ENCODE results near the gene RPH3AL.

The RPH3AL gene

GRCh38 chr17:253091-253846 is 99.3 kb downstream of the RPH3AL start:
- Histone ChIP-seq H2AFZ (ENCODE audit: insufficient read depth, low read length, poor library complexity) (no peak overlapping the region), H3K27me3 (ENCODE audit: insufficient read depth, low read length) (no peaks in the 10 kb centered on the region), H2BK5ac (ENCODE audit: low read depth, low read length, poor library complexity) (no peak overlapping the region), H3K9ac (ENCODE audit: low read length) (no peak overlapping the region), H3K23ac (ENCODE audit: low read length) (no peak overlapping the region), H2BK12ac (ENCODE audit: low read length) (no peak overlapping the region), H3K27ac (ENCODE audit: low read depth, low read length) (no peak overlapping the region), H3K4me2 (ENCODE audit: low read length) (no peak overlapping the region), H3K4me1 (ENCODE audit: control insufficient read depth in 1 of 2, insufficient read depth in 2 of 2, low read length in 2 of 2) (no peaks in the 10 kb centered on the region), H3K36me3 (ENCODE audit: control insufficient read depth in 1 of 2, insufficient read depth in 2 of 2, low read length in 2 of 2) (no peaks in the 10 kb centered on the region), H4K12ac (ENCODE audit: low read depth, low read length) (no peak overlapping the region), H2BK120ac (ENCODE audit: insufficient read depth, low read length, poor library complexity) (no peak overlapping the region), H3K79me2 (ENCODE audit: control insufficient read depth, insufficient read depth, low read length, poor library complexity) (no peaks in the 10 kb centered on the region), H4K91ac (ENCODE audit: low read depth, low read length) (no peak overlapping the region), H3K4me3 (ENCODE audit: low read depth, low read length) (no peak overlapping the region), H4K8ac (ENCODE audit: low read depth, low read length) (no peak overlapping the region), H3K9me3 (ENCODE audit: insufficient read depth, low read depth, low read length) (peaks cover 12% of the 10 kb centered on the region), H3K18ac (ENCODE audit: low read length) (no peak overlapping the region), H3K79me1 (ENCODE audit: low read length) (no peaks in the 10 kb centered on the region), H3K4ac (ENCODE audit: low read depth, low read length) (no peak overlapping the region), H3K14ac (ENCODE audit: low read length) (no peak overlapping the region), H2AK5ac (ENCODE audit: low read length) (no peak overlapping the region)
- no peak for DNase-seq
- WGBS (ENCODE audit: extremely low coverage, insufficient coverage, insufficient read length): no CpG with 5 or more reads among the region's 29 CpGs

- H4K8ac ChIP-seq (ENCODE audit: low read depth, low read length): no peak overlapping the region
- WGBS (ENCODE audit: extremely low coverage, insufficient coverage, insufficient read length): no CpG with 5 or more reads among the region's 13 CpGs
- no peak overlapping the region for H2AK5ac ChIP-seq (ENCODE audit: low read length)
Measured at GRCh38 chr17:252456-252855, 100.2 kb downstream of the RPH3AL start.

GRCh38 chr17:251531-251930 is 101.1 kb downstream of the RPH3AL start:
- no peaks in the 10 kb centered on the region for H3K36me3 ChIP-seq (ENCODE audit: control insufficient read depth in 1 of 2, insufficient read depth in 2 of 2, low read length in 2 of 2)
- no peak for DNase-seq
- no CpG with 5 or more reads among the region's 12 CpGs for WGBS (ENCODE audit: extremely low coverage, insufficient coverage, insufficient read length)

More at GRCh38 chr17:252456-252855, 100.2 kb downstream of the RPH3AL start:
- Histone ChIP-seq H3K36me3 (ENCODE audit: control insufficient read depth in 1 of 2, insufficient read depth in 2 of 2, low read length in 2 of 2) (no peaks in the 10 kb centered on the region), H3K9me3 (ENCODE audit: insufficient read depth, low read depth, low read length) (peaks cover 7% of the 10 kb centered on the region), H3K4ac (ENCODE audit: low read depth, low read length) (no peak overlapping the region), H2BK5ac (ENCODE audit: low read depth, low read length, poor library complexity) (no peak overlapping the region), H3K4me2 (ENCODE audit: low read length) (no peak overlapping the region), H3K27ac (ENCODE audit: low read depth, low read length) (no peak overlapping the region), H3K4me3 (ENCODE audit: low read depth, low read length) (no peak overlapping the region), H2AFZ (ENCODE audit: insufficient read depth, low read length, poor library complexity) (no peak overlapping the region), H3K23ac (ENCODE audit: low read length) (no peak overlapping the region), H3K18ac (ENCODE audit: low read length) (no peak overlapping the region), H4K91ac (ENCODE audit: low read depth, low read length) (no peak overlapping the region), H2BK120ac (ENCODE audit: insufficient read depth, low read length, poor library complexity) (no peak overlapping the region), H4K12ac (ENCODE audit: low read depth, low read length) (no peak overlapping the region), H3K79me2 (ENCODE audit: control insufficient read depth, insufficient read depth, low read length, poor library complexity) (no peaks in the 10 kb centered on the region), H2BK12ac (ENCODE audit: low read length) (no peak overlapping the region), H3K9ac (ENCODE audit: low read length) (no peak overlapping the region), H3K27me3 (ENCODE audit: insufficient read depth, low read length) (no peaks in the 10 kb centered on the region), H3K79me1 (ENCODE audit: low read length) (no peaks in the 10 kb centered on the region), H3K4me1 (ENCODE audit: control insufficient read depth in 1 of 2, insufficient read depth in 2 of 2, low read length in 2 of 2) (no peaks in the 10 kb centered on the region), H3K14ac (ENCODE audit: low read length) (no peak overlapping the region)
- no peak for DNase-seq

GRCh38 chr17:250487-251300 is 101.9 kb downstream of the RPH3AL start:
- Histone ChIP-seq H2BK5ac (ENCODE audit: low read depth, low read length, poor library complexity) (no peak overlapping the region), H3K27me3 (ENCODE audit: insufficient read depth, low read length) (no peaks in the 10 kb centered on the region), H3K27ac (ENCODE audit: low read depth, low read length) (no peak overlapping the region), H3K9me3 (ENCODE audit: insufficient read depth, low read depth, low read length) (peaks cover 7% of the 10 kb centered on the region), H2BK120ac (ENCODE audit: insufficient read depth, low read length, poor library complexity) (no peak overlapping the region), H3K36me3 (ENCODE audit: control insufficient read depth in 1 of 2, insufficient read depth in 2 of 2, low read length in 2 of 2) (no peaks in the 10 kb centered on the region), H3K18ac (ENCODE audit: low read length) (no peak overlapping the region), H3K4me2 (ENCODE audit: low read length) (no peak overlapping the region), H3K9ac (ENCODE audit: low read length) (no peak overlapping the region), H4K8ac (ENCODE audit: low read depth, low read length) (no peak overlapping the region), H3K4me3 (ENCODE audit: low read depth, low read length) (no peak overlapping the region), H3K79me1 (ENCODE audit: low read length) (no peaks in the 10 kb centered on the region), H3K23ac (ENCODE audit: low read length) (no peak overlapping the region), H2BK12ac (ENCODE audit: low read length) (no peak overlapping the region), H4K91ac (ENCODE audit: low read depth, low read length) (no peak overlapping the region), H4K12ac (ENCODE audit: low read depth, low read length) (no peak overlapping the region), H3K79me2 (ENCODE audit: control insufficient read depth, insufficient read depth, low read length, poor library complexity) (no peaks in the 10 kb centered on the region), H3K4me1 (ENCODE audit: control insufficient read depth in 1 of 2, insufficient read depth in 2 of 2, low read length in 2 of 2) (no peaks in the 10 kb centered on the region), H2AK5ac (ENCODE audit: low read length) (no peak overlapping the region), H3K14ac (ENCODE audit: low read length) (no peak overlapping the region), H2AFZ (ENCODE audit: insufficient read depth, low read length, poor library complexity) (no peak overlapping the region), H3K4ac (ENCODE audit: low read depth, low read length) (no peak overlapping the region)
- no peak for DNase-seq
- WGBS (ENCODE audit: extremely low coverage, insufficient coverage, insufficient read length): no CpG with 5 or more reads among the region's 27 CpGs

More at GRCh38 chr17:251531-251930, 101.1 kb downstream of the RPH3AL start:
- Histone ChIP-seq H3K27ac (ENCODE audit: low read depth, low read length) (no peak overlapping the region), H3K23ac (ENCODE audit: low read length) (no peak overlapping the region), H3K4ac (ENCODE audit: low read depth, low read length) (no peak overlapping the region), H3K4me2 (ENCODE audit: low read length) (no peak overlapping the region), H2AFZ (ENCODE audit: insufficient read depth, low read length, poor library complexity) (no peak overlapping the region), H2BK12ac (ENCODE audit: low read length) (no peak overlapping the region), H3K18ac (ENCODE audit: low read length) (no peak overlapping the region), H3K9ac (ENCODE audit: low read length) (no peak overlapping the region), H2AK5ac (ENCODE audit: low read length) (no peak overlapping the region), H4K91ac (ENCODE audit: low read depth, low read length) (no peak overlapping the region), H3K79me2 (ENCODE audit: control insufficient read depth, insufficient read depth, low read length, poor library complexity) (no peaks in the 10 kb centered on the region), H3K4me1 (ENCODE audit: control insufficient read depth in 1 of 2, insufficient read depth in 2 of 2, low read length in 2 of 2) (no peaks in the 10 kb centered on the region), H3K4me3 (ENCODE audit: low read depth, low read length) (no peak overlapping the region), H4K12ac (ENCODE audit: low read depth, low read length) (no peak overlapping the region), H3K9me3 (ENCODE audit: insufficient read depth, low read depth, low read length) (peaks cover 7% of the 10 kb centered on the region), H4K8ac (ENCODE audit: low read depth, low read length) (no peak overlapping the region), H3K14ac (ENCODE audit: low read length) (no peak overlapping the region), H3K27me3 (ENCODE audit: insufficient read depth, low read length) (no peaks in the 10 kb centered on the region), H2BK120ac (ENCODE audit: insufficient read depth, low read length, poor library complexity) (no peak overlapping the region), H2BK5ac (ENCODE audit: low read depth, low read length, poor library complexity) (no peak overlapping the region), H3K79me1 (ENCODE audit: low read length) (no peaks in the 10 kb centered on the region)

Data from trophoblast cell (in vitro differentiated cells and primary cell).